PC-3 (cell line): Measurements from ENCODE around the gene SHROOM3. TPM values are rescaled to one million over a fixed set of nuclear protein-coding genes. Genes with fewer than 3 reads are reported as not detected.

Source experiments
- ATAC-seq: fragments of 200-7000 bp; cut with Tn5 transposase; 2 replicates; pipeline ENCODE4 v1.9.1; 2020; ENCODE audit warnings: mild to moderate bottlenecking, moderate library complexity
- BruUV-seq: library from RNA; stranded (reverse); fragments of 400-500 nt; replicated peaks from 2 replicates; lab custom pipeline; 2021; lab: Mats Ljungman, UMichigan
- CTCF ChIA-PET: fragments of 300-600 bp; sonication (Branson Sonifier 250); formaldehyde crosslinking; loops from one replicate; lab custom pipeline; 2022; ENCODE audit warnings: antibody characterized with exemption; lab: Charles Lee
- POLR2A ChIA-PET: fragments of 300-600 bp; sonication (Branson Sonifier 250); formaldehyde crosslinking; loops from one replicate; lab custom pipeline; 2022; ENCODE audit warnings: antibody characterized with exemption; ENCODE audit not compliant: unreplicated experiment; lab: Charles Lee
- DNase-seq: peaks from one replicate; pipeline ENCODE4 v3.0.0-alpha.2; 2015
- H2AFZ ChIP-seq: fragments of 300-600 bp; sonication (generic); 2 replicates; pipeline ENCODE4 v1.6.0; 2016; ENCODE audit warnings: antibody characterized with exemption, low read length
- H3F3A ChIP-seq: fragments of 300-600 bp; sonication (generic); one replicate; pipeline ENCODE4 v1.6.0; 2017; ENCODE audit warnings: antibody characterized with exemption, low read length, control low read depth, mild to moderate bottlenecking; ENCODE audit not compliant: unreplicated experiment
- H3K27ac ChIP-seq: fragments of 300-600 bp; sonication (generic); 2 replicates; pipeline ENCODE4 v1.5.1; 2016; ENCODE audit warnings: mild to moderate bottlenecking, low read length
- H3K27me3 ChIP-seq: fragments of 300-600 bp; sonication (generic); 2 replicates; pipeline ENCODE4 v1.6.1; 2016; ENCODE audit warnings: low read length, mixed read lengths
- H3K36me3 ChIP-seq: fragments of 300-600 bp; sonication (generic); 2 replicates; pipeline ENCODE4 v1.6.1; 2016; ENCODE audit warnings: low read depth, mixed run types, low read length, mixed read lengths
- H3K4me1 ChIP-seq: fragments of 300-600 bp; sonication (generic); 2 replicates; pipeline ENCODE4 v1.5.1; 2016; ENCODE audit warnings: low read length; ENCODE audit not compliant: insufficient read depth
- H3K4me2 ChIP-seq: fragments of 300-600 bp; sonication (generic); 2 replicates; pipeline ENCODE4 v1.6.0; 2016; ENCODE audit warnings: low read length
- H3K4me3 ChIP-seq: fragments of 300-600 bp; sonication (generic); 2 replicates; pipeline ENCODE4 v1.5.1; 2016; ENCODE audit warnings: mild to moderate bottlenecking, low read length, mixed read lengths
- H3K79me2 ChIP-seq: fragments of 300-600 bp; sonication (generic); 2 replicates; pipeline ENCODE4 v1.6.1; 2017; ENCODE audit warnings: low read length, mixed read lengths
- H3K9ac ChIP-seq: fragments of 300-600 bp; sonication (generic); 2 replicates; pipeline ENCODE4 v1.6.0; 2016; ENCODE audit warnings: mild to moderate bottlenecking, low read length
- H3K9me2 ChIP-seq: fragments of 300-600 bp; sonication (generic); replicated peaks from 2 replicates; pipeline ENCODE4 v1.6.1; 2016; ENCODE audit warnings: mixed run types, low read length, mixed read lengths
- H3K9me3 ChIP-seq: fragments of 300-600 bp; sonication (generic); 2 replicates; pipeline ENCODE4 v1.6.1; 2016; ENCODE audit warnings: low read length, mixed read lengths
- H4K20me1 ChIP-seq: fragments of 300-600 bp; sonication (generic); 2 replicates; pipeline ENCODE4 v1.6.1; 2016; ENCODE audit warnings: low read length, mixed read lengths
- CTCF ChIP-seq: fragments of 300-600 bp; sonication (generic); conservative IDR thresholded peaks from 2 replicates; pipeline ENCODE4 v1.5.1; 2017; ENCODE audit warnings: antibody characterized with exemption, low read depth, mild to moderate bottlenecking, low read length
- EZH2 ChIP-seq: fragments of 300-600 bp; sonication (generic); IDR thresholded peaks from one replicate; pipeline ENCODE4 v1.6.1; 2017; ENCODE audit warnings: antibody characterized with exemption, mild to moderate bottlenecking, low read length; ENCODE audit not compliant: unreplicated experiment
- EZH2phosphoT487 ChIP-seq: fragments of 300-600 bp; sonication (generic); IDR thresholded peaks from 2 replicates; pipeline ENCODE4 v1.6.1; 2018; ENCODE audit warnings: mild to moderate bottlenecking, antibody characterized with exemption, low read length, borderline replicate concordance
- intact Hi-C: fragments of 100-400 bp; cut with micrococcal nuclease; formaldehyde crosslinking; loops from 2 replicates; pipeline ENCODE4 v1.9.0; 2023
- total RNA-seq: library from RNA; depleted of rRNA; stranded (reverse); fragments of >200 nt; gene quantifications from 2 replicates; pipeline ENCODE4 v1.2.3, GENCODE V29; 2014

SHROOM3 gene
- total RNA-seq, 1 experiment from 2014 or later, result 27.8 TPM

GRCh38 chr4:76581077-76581962, 146.3 kb downstream of the SHROOM3 start:
- Histone ChIP-seq H3K9ac (no peak overlapping the region), H3K4me3 (no peak overlapping the region), H3K27ac (no peak overlapping the region), H3F3A (no peaks in the 10 kb centered on the region), H3K9me3 (no peaks in the 10 kb centered on the region), H3K79me2 (no peaks in the 10 kb centered on the region), H4K20me1 (no peaks in the 10 kb centered on the region), H3K9me2 (no peaks in the 10 kb centered on the region), H3K4me1 (peaks cover 16% of the 10 kb centered on the region; the same call in 1 of the 2 replicates), H2AFZ (no peak overlapping the region), H3K36me3 (no peaks in the 10 kb centered on the region), H3K27me3 (no peaks in the 10 kb centered on the region), H3K4me2 (no peak overlapping the region)
- no TSS peak for BruUV-seq
- no peak for TF ChIP-seq EZH2phosphoT487
- no peak for TF ChIP-seq CTCF
- TF ChIP-seq EZH2, result no peak
- POLR2A ChIA-PET, result no interaction called here
- no peak for DNase-seq
- ATAC-seq, result no peak
- CTCF ChIA-PET, result no interaction called here
- intact Hi-C loops, result no loop called here

- Histone ChIP-seq H3K79me2 (peaks cover 5% of the 10 kb centered on the region; the same call in 1 of the 2 replicates), H3K9ac (no peak overlapping the region), H4K20me1 (no peaks in the 10 kb centered on the region), H3K9me3 (no peaks in the 10 kb centered on the region), H3K4me1 (peaks cover 25% of the 10 kb centered on the region), H3K4me3 (no peak overlapping the region), H3K4me2 (no peak overlapping the region), H3K27me3 (no peaks in the 10 kb centered on the region), H3K27ac (no peak overlapping the region), H3K9me2 (no peaks in the 10 kb centered on the region), H3K36me3 (no peaks in the 10 kb centered on the region), H2AFZ (no peak overlapping the region), H3F3A (no peaks in the 10 kb centered on the region)
- ChIA-PET CTCF (no interaction called here), POLR2A (no interaction called here)
- BruUV-seq, result no TSS peak
- intact Hi-C loops, result no loop called here
- TF ChIP-seq EZH2phosphoT487 (no peak), CTCF (no peak), EZH2 (no peak)
- ATAC-seq (no peak), DNase-seq (no peak)
These were observed 147.2 kb downstream of the SHROOM3 start for GRCh38 chr4:76582074-76582816.

GRCh38 chr4:76582817-76583087, 147.7 kb downstream of the SHROOM3 start:
- Histone ChIP-seq H3K36me3 (no peaks in the 10 kb centered on the region), H3K4me3 (no peak overlapping the region), H3K27me3 (no peaks in the 10 kb centered on the region), H3F3A (no peaks in the 10 kb centered on the region), H3K9ac (no peak overlapping the region), H3K27ac (no peak overlapping the region), H3K9me2 (no peaks in the 10 kb centered on the region), H3K79me2 (peaks cover 8% of the 10 kb centered on the region), H4K20me1 (no peaks in the 10 kb centered on the region), H3K4me1 (peaks cover 30% of the 10 kb centered on the region), H2AFZ (no peak overlapping the region), H3K4me2 (no peak overlapping the region), H3K9me3 (no peaks in the 10 kb centered on the region)
- no peak for ATAC-seq
- BruUV-seq, result no TSS peak
- ChIA-PET POLR2A (no interaction called here), CTCF (no interaction called here)
- intact Hi-C loops, result no loop called here
- DNase-seq, result no peak
- TF ChIP-seq CTCF (no peak), EZH2 (no peak), EZH2phosphoT487 (no peak)
